ENCODE data around the gene KIF3C. TPM values are rescaled to one million over a fixed set of nuclear protein-coding genes. Genes with fewer than 3 reads are reported as not detected.
A peak's percentile ranks its signal among the peaks of the same experiment; 100 is the strongest.

The KIF3C gene
- total RNA-seq, 1 donor from 2014 or later, result 13.2 TPM

DNA sequence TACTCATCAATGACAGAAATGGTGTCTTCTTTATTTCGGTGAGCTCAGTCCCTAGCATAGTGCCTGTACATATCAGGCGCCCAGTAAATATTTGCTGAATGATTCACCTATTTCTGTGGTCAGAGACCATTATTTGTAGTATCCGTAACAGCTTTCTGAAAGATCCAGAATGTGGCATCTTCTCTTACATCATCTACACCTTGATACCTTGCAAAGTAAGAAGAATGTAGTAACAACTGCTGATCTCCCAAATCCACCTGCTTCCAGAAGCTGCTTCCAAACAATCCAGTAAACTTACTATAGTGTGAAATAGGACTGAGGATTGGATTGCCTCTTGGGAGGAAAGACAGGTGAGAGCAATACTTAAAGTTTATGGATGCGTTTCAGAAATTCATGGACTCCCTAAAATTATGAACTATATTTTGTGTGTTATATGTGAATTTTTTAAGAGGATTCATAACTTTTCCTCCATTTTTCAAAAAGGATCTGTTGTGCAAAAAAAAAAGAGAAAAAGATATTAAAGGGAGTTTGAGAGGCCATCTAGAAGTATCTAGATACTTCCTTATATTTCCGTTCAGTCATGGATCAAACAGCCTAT, 103.1 kb downstream of the KIF3C start:
- Histone ChIP-seq H3K9me3 (ENCODE audit: low read depth) (no peaks in the 10 kb centered on the region), H3K9ac (no peak overlapping the region), H3K4me1 (peaks cover 13% of the 10 kb centered on the region), H3K27me3 (peaks cover 41% of the 10 kb centered on the region), H3K27ac (no peak overlapping the region), H3K79me2 (ENCODE audit: low read depth) (peaks cover 39% of the 10 kb centered on the region), H2AFZ (replicated peaks) (peak overlapping the region; percentile 70), H3F3A (ENCODE audit: low read depth) (peaks cover 22% of the 10 kb centered on the region), H3K4me2 (peak overlapping the region; percentile 77), H4K20me1 (ENCODE audit: low read depth) (peaks cover 10% of the 10 kb centered on the region), H3K36me3 (no peaks in the 10 kb centered on the region), H3K4me3 (peak overlapping the region; percentile 84)
- Mint-ChIP-seq H3K4me1 (peaks cover 10% of the 10 kb centered on the region), H3K27me3 (ENCODE audit: insufficient read depth, low read depth) (no peaks in the 10 kb centered on the region), H3K9me3 (no peaks in the 10 kb centered on the region), H3K36me3 (no peaks in the 10 kb centered on the region), H3K27ac (peak overlapping the region; percentile 47), H3K4me3 (peak overlapping the region; percentile 97)
- no peak for TF ChIP-seq EZH2phosphoT487 (IDR thresholded peaks at IDR 0.05)
- TF ChIP-seq, protein P1, sequence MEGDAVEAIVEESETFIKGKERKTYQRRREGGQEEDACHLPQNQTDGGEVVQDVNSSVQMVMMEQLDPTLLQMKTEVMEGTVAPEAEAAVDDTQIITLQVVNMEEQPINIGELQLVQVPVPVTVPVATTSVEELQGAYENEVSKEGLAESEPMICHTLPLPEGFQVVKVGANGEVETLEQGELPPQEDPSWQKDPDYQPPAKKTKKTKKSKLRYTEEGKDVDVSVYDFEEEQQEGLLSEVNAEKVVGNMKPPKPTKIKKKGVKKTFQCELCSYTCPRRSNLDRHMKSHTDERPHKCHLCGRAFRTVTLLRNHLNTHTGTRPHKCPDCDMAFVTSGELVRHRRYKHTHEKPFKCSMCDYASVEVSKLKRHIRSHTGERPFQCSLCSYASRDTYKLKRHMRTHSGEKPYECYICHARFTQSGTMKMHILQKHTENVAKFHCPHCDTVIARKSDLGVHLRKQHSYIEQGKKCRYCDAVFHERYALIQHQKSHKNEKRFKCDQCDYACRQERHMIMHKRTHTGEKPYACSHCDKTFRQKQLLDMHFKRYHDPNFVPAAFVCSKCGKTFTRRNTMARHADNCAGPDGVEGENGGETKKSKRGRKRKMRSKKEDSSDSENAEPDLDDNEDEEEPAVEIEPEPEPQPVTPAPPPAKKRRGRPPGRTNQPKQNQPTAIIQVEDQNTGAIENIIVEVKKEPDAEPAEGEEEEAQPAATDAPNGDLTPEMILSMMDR (IDR thresholded peaks at IDR 0.05), result no peak
- TF ChIP-seq EZH2 (IDR thresholded peaks at IDR 0.05), result no peak
- no peak for DNase-seq (ENCODE audit: low spot score)

DNA sequence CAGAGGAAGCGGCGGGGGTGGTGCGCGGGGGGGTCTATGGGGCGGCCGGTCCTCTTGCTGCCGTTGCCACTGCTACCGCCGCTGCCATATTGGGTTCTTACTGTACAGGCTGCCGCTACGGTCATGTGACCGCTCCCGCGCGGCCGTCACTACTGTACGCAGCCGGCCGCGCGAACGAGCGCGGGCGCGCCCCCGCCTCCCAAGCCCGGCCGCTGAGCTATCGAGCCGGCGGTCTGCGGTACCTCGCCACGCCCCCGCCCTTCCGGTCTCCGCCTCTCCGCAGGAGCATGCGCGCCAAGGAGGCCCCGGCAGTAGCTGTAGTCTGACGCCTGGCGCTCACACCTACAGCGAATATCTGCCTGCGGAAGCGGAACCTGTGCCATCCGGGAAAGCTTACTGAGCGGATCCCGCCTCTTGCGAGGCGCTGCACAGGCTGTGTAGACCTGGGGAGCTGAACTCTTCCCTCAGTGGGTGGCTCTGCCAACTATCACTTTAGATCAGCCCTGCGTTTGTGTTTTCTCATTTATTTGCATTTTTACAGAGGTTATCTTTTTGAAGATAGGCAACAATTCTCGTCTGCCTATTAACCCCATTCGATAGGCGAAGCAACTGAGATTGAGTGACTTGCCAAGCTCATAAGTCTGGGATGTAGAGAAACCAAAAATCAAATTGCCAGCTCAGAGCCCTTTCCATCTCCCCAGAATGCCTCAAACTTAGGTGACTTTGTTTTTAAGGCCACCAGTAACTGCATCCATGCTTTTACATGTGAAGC, 103.8 kb downstream of the KIF3C start, which contains the start of gene ASXL2:
Gene ASXL2, minus strand, starts transcription at position 127 of the 772 bp plus-strand sequence. CDS start 265 bp downstream, outside the sequence.
- Histone ChIP-seq H2AFZ (replicated peaks) (peak within 1 kb of the TSS; percentile 84), H4K20me1 (ENCODE audit: low read depth) (peaks cover 10% of the 10 kb centered on the region), H3K27ac (peak within 1 kb of the TSS; percentile 57), H3K36me3 (no peaks in the 10 kb centered on the region), H3K4me1 (peaks cover 13% of the 10 kb centered on the region), H3K4me3 (peak within 1 kb of the TSS; percentile 84), H3K27me3 (peaks cover 38% of the 10 kb centered on the region), H3F3A (ENCODE audit: low read depth) (peaks cover 22% of the 10 kb centered on the region), H3K9ac (peak within 1 kb of the TSS; percentile 76), H3K4me2 (peak within 1 kb of the TSS; percentile 94), H3K79me2 (ENCODE audit: low read depth) (peaks cover 46% of the 10 kb centered on the region), H3K9me3 (ENCODE audit: low read depth) (no peaks in the 10 kb centered on the region)
- no peaks in the 10 kb centered on the region for H3K9me3 Mint-ChIP-seq
- TF ChIP-seq EZH2phosphoT487 (IDR thresholded peaks at IDR 0.05) (no peak), EZH2 (IDR thresholded peaks at IDR 0.05) (no peak)
- TF ChIP-seq, protein P1 (IDR thresholded peaks at IDR 0.05), result no peak
- no peaks in the 10 kb centered on the region for H3K36me3 Mint-ChIP-seq
- H3K27ac Mint-ChIP-seq, result peak within 1 kb of the TSS; percentile 77
- peak within 1 kb of the TSS; percentile 97 for H3K4me3 Mint-ChIP-seq
- DNase-seq (ENCODE audit: low spot score), result peak; percentile 99
- H3K27me3 Mint-ChIP-seq (ENCODE audit: insufficient read depth, low read depth), result no peaks in the 10 kb centered on the region
- peaks cover 10% of the 10 kb centered on the region for H3K4me1 Mint-ChIP-seq

DNA sequence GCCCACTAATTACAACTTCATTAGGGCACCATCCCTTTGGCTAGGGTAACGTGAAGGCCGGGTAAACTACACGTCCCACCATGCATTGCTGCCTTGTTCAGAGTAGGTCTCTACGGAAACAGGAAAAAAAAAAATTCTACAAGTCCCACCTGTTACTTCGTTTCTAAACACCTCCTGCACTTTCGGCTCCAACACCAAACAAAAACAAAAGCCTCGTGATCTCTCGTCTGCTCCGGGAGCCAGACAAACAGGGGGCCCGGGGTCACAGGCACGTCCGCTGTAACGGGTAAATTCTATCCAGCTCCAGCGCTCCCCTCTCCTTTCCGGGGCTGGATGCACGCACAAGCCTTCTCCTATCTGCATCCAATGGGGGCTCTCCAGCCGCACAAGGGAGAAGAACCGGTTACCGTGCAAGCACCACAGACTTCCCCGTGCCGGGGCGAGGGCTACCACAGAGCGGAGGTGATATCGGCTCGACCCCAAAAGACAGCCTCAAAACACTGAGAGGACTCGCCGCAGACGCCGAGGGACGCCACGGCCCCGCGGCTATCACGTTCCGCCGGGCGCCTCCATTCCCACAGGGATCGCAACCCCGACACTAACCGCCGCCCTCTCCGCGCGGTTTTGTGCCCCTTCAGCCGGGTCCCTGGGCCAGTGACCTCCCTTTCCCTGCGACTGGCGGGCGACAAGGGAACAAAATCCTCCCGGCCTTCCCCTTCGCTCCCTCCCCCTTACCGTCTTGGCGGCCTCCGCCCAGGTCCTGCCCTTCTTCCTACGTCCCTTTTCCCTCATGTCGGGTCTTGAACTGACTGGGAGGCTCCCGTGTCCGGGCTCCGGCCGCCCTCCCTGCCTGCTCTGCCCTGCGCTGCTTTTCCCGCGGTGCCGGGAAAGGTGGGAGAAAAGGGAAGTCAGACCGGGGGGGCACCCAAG, 104.6 kb downstream of the KIF3C start:
- Mint-ChIP-seq H3K4me1 (peaks cover 10% of the 10 kb centered on the region), H3K4me3 (peak overlapping the region; percentile 97), H3K27ac (peak overlapping the region; percentile 77), H3K36me3 (no peaks in the 10 kb centered on the region), H3K27me3 (ENCODE audit: insufficient read depth, low read depth) (no peaks in the 10 kb centered on the region), H3K9me3 (no peaks in the 10 kb centered on the region)
- H3K9ac ChIP-seq, result peak overlapping the region; percentile 76
- TF ChIP-seq, protein P1 (IDR thresholded peaks at IDR 0.05), result no peak
- TF ChIP-seq EZH2 (IDR thresholded peaks at IDR 0.05), result peak; percentile 21
- peak; percentile 68 for DNase-seq (ENCODE audit: low spot score)
- H3K9me3 ChIP-seq (ENCODE audit: low read depth), result no peaks in the 10 kb centered on the region
- peaks cover 32% of the 10 kb centered on the region for H3K27me3 ChIP-seq
- peaks cover 55% of the 10 kb centered on the region for H3K79me2 ChIP-seq (ENCODE audit: low read depth)
- peak overlapping the region; percentile 57 for H3K27ac ChIP-seq
- peaks cover 22% of the 10 kb centered on the region for H3F3A ChIP-seq (ENCODE audit: low read depth)
- H4K20me1 ChIP-seq (ENCODE audit: low read depth), result peaks cover 10% of the 10 kb centered on the region
- no peaks in the 10 kb centered on the region for H3K36me3 ChIP-seq
- peaks cover 13% of the 10 kb centered on the region for H3K4me1 ChIP-seq
- peak overlapping the region; percentile 84 for H3K4me3 ChIP-seq
- H2AFZ ChIP-seq (replicated peaks), result peak overlapping the region; percentile 84
- H3K4me2 ChIP-seq, result peak overlapping the region; percentile 94

Small RNAs within 50 kb of the gene (small RNA-seq; reads per million reads assigned to genes)
- gene NDUFB4P4 (not detected), gene UQCRHP2 (not detected)

Other genes with a start within 250 kb of the KIF3C start
- gene ASXL2, start 104.0 kb downstream of the KIF3C start, total RNA-seq (ENCODE audit: low replicate concordance), result 8.7 and 9.8 TPM in 2 replicates
- gene RAB10, start 51.6 kb upstream of the KIF3C start, total RNA-seq (ENCODE audit: low replicate concordance), result 123 and 238 TPM in 2 replicates
- 15.1 and 20.0 TPM in 2 replicates for gene GAREM2, start 190.6 kb upstream of the KIF3C start, total RNA-seq (ENCODE audit: low replicate concordance)